Stimulated activated CD4-positive, alpha-beta T cell treated with anti-CD3 and anti-CD28 coated beads, Interleukin-15, amount 100 ng/mL, for 1 hour (primary cell): Measurements from ENCODE around the gene PECR.
A peak's percentile ranks its signal among the peaks of the same experiment; 100 is the strongest.

Source experiments
- DNase-seq, 2 donors: peaks; one replicate each; pipeline ENCODE4 v3.0.0-alpha.2; 2020; ENCODE audit warnings: low read depth in 1 of 2, low spot score in 1 of 2

Gene PECR

GRCh38 chr2:216081487-216082116 is at the start of gene PECR, which contains the start of gene TMEM169:
TSS of gene PECR (minus strand) at chr2:216081809. CDS start at chr2:216081741, 68 bp downstream.
TSS of gene TMEM169 (plus strand) at chr2:216081919. CDS start at chr2:216095964, 14,045 bp downstream.
- DNase-seq, result peak; percentile 48 to 65

- no peak for DNase-seq
Measured at GRCh38 chr2:216130346-216130971, 48.9 kb upstream of the PECR start.

- no peak for DNase-seq
Measured at GRCh38 chr2:216126943-216127342, 45.3 kb upstream of the PECR start.

- no peak for DNase-seq
Measured at GRCh38 chr2:216121255-216121654, 39.6 kb upstream of the PECR start.

GRCh38 chr2:216119986-216120385 is 38.4 kb upstream of the PECR start:
- DNase-seq, result no peak

GRCh38 chr2:216119146-216119545 is 37.5 kb upstream of the PECR start:
- DNase-seq, result no peak

- DNase-seq, result no peak
Measured at GRCh38 chr2:216118474-216118873, 36.9 kb upstream of the PECR start.

GRCh38 chr2:216117561-216118340 is 36.1 kb upstream of the PECR start:
- DNase-seq, result no peak

GRCh38 chr2:216116418-216116817 is 34.8 kb upstream of the PECR start:
- no peak for DNase-seq

GRCh38 chr2:216114714-216115531 is 33.3 kb upstream of the PECR start:
- DNase-seq, result peak; percentile 86 to 93

GRCh38 chr2:216114382-216114713 is 32.7 kb upstream of the PECR start:
- DNase-seq, result no peak

- no peak for DNase-seq
Measured at GRCh38 chr2:216113572-216113971, 32.0 kb upstream of the PECR start.

- no peak for DNase-seq
Measured at GRCh38 chr2:216112926-216113325, 31.3 kb upstream of the PECR start.

GRCh38 chr2:216111122-216111521 is 29.5 kb upstream of the PECR start:
- no peak for DNase-seq

- DNase-seq, result no peak
Measured at GRCh38 chr2:216110620-216111019, 29.0 kb upstream of the PECR start.

GRCh38 chr2:216109962-216110614 is 28.5 kb upstream of the PECR start:
- DNase-seq, result no peak

- DNase-seq, result peak; percentile 95 to 96
Measured at GRCh38 chr2:216108967-216109921, 27.6 kb upstream of the PECR start, which contains the start of gene XRCC5. TSS of gene XRCC5 (plus strand) at chr2:216109348. CDS start at chr2:216109437, 89 bp downstream.

GRCh38 chr2:216108310-216108966 is 26.8 kb upstream of the PECR start:
- no peak for DNase-seq

- no peak for DNase-seq
Measured at GRCh38 chr2:216107760-216108159, 26.2 kb upstream of the PECR start.
